ENCODE data around the gene LMF2.
"Not testable (repeated sequence)": the region's sequence is repeated elsewhere in the genome, so short reads cannot be mapped to it uniquely, and the experiment has no call there.

Gene LMF2

GRCh38 chr22:50533856-50534711 is 26.6 kb upstream of the LMF2 start:
- DNase-seq (ENCODE audit: low spot score) = not testable (repeated sequence)

- DNase-seq (ENCODE audit: low spot score) = no peak
These were observed 25.6 kb upstream of the LMF2 start for GRCh38 chr22:50532824-50533796.

DNA sequence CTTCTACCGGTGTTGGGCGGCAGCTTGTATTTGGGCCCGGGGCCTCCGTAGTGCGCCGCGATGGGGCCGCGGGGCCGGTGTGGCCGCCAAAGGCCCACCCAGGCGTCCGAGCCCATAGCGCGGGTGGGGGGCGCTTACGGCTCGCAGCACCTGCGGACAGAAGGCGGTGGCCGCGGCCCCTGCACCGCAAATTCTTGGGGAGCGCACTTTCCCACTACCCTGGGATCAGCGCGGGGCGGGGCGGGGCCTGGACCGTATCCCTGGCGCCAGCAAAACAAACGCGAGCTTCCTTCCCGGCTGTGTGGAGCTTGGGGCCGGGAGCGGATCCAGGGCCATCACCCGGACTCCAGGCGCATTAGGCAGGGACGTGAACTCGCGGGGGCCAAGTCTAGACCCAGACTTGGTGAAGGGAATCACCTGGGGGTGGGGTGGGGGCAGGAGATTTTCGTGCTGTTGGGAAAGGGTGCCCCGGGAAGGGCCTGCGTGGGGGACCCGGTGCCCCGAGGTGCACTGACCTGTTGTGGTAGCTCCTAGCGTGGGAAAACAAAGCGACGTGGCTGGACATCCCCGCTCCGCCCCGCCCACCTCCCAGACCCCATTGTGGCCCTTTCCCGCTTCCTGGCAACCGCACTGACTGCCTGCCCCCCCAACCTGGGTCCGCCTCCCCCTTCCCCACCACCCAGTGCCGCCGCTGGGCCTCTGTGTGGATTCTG is 24.6 kb upstream of the LMF2 start:
- DNase-seq (ENCODE audit: low spot score) = peak; percentile 62

GRCh38 chr22:50531546-50531961 is 24.1 kb upstream of the LMF2 start:
- peak; percentile 69 for DNase-seq (ENCODE audit: low spot score)

DNA sequence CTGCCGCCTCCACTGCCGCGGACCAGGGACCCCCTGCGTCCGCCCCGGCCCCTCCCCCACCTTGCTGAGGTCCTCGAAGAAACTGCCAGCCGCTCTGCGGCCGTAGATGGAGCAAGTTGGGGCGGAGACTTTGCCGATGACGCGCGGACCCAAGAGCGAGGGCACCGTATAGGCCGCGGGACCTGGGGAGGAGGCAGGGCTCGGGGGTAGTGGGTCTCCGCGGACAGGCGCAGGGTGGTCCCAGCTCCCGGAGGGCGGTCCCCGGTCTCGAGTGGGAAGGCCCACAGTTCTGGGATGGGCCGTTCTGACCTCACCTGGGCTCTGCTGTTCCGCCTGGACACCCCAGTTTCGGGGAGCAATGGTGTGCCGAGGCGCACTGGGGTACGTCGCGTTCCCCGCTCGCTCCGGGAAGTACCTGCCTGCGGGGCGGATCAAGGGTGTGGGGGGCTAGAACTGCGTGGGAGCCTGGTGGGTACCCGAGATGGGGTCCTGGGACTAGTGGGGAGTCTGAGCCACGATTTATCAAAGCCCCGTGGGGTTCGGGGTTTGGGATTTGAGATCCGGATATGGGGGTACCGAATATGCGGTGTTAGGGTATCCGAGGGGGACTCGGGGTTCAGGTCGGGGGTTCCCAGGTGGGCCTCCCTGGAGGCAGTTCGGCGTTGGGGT is 23.5 kb upstream of the LMF2 start:
- DNase-seq (ENCODE audit: low spot score) = peak; percentile 90

DNA sequence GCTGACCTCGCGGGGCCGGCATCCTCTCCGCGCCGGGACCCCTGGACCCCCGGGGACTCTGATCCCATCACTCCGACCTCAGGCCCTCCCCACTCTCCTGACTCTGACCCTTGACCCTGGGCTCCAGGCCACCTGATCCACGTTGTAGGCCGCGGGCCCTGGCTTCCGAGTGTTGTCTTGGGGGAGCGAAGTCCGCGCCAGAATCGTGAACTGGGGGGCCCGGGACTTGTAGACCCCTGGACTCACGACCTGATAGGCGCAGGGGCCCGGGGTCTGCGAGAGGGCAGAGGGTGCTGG is 23.0 kb upstream of the LMF2 start:
- DNase-seq (ENCODE audit: low spot score) = peak; percentile 57

DNA sequence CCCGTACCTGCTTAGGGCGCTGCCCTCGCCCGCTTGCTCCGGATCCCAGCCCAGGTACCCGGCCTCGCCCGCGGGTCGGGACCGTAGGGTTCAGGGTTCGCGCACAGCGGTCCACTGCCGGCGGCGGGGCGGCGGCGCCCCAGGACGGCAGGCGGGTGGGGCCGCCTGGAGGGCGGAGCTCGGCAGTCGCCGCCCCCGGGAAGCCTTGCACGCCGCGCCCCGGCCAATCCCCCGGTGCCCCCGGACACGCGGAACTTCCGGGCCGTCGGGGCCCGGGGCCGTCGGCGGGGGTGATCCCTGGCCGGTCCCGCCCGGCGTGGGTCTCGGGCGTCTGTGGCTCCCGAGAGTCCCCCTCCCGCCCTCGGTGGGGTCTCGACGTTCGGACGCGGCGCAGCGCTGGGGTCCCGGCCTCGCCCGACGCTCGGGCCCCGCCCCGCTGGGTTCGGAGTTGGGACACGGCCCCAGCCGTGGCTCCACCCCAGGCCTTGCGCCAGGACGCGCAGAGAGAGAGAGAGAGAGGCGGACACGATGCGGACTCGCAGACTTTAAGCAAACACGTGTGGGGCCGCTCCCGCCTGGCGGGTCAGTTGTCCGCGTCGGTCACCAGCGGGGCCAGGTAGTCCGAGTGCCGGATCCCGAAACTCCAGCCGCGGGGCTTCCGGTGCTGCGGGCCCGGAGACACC is 22.5 kb upstream of the LMF2 start, which contains the start of gene TYMP:
Gene TYMP, minus strand, starts transcription at position 116 of the 683 bp plus-strand sequence. CDS start 303 bp downstream, outside the sequence.
- peak; percentile 80 for DNase-seq (ENCODE audit: low spot score)

GRCh38 chr22:50529416-50529896 is 22.0 kb upstream of the LMF2 start:
- DNase-seq (ENCODE audit: low spot score) = no peak

GRCh38 chr22:50528682-50529415 is 21.3 kb upstream of the LMF2 start:
- DNase-seq (ENCODE audit: low spot score) = no peak

GRCh38 chr22:50527921-50528681 is 20.6 kb upstream of the LMF2 start:
- DNase-seq (ENCODE audit: low spot score) = no peak

- DNase-seq (ENCODE audit: low spot score) = no peak
These were observed 19.6 kb upstream of the LMF2 start for GRCh38 chr22:50526834-50527801.

DNA sequence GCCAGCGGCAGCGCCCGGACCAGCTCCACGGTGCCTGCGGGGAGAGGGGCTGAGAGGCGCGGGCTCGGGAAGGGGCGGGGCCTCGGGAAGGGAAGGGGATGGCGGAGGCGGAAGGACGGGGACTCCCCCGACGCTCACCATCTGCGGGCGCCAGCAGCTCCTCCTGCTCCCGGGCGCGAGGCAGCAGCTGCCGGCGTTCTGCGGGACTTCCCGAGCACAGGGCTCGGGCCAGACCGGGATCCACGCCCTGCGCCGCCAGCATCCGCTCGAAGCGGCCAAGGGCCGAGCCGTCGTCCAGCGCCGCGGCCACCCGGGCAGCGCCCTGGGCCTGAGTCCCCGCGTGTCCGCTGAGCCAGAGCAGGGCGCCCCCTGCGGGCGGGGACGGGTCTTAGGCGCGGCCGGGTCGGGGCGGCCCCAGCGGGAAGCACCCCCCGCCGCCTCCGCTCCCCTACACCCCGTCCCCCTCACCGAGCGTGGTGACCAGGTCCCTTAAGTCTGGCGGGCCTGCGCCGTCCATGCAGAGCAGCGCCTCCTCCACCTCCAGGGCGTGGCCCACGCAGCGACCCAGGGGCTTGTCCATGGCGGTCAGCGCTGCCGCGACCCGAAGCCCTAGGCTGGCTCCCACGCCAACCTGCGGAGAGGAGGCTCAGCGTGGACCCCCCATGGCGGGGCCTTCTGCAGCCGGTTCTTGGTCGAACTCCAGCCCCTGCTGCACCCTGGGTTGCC is 18.8 kb upstream of the LMF2 start:
- no peak for DNase-seq (ENCODE audit: low spot score)

GRCh38 chr22:50525858-50526107 is 18.3 kb upstream of the LMF2 start:
- DNase-seq (ENCODE audit: low spot score) = peak; percentile 69

- DNase-seq (ENCODE audit: low spot score) = peak; percentile 96
These were observed 17.8 kb upstream of the LMF2 start, which contains the start of gene SCO2 for GRCh38 chr22:50525104-50525857. SCO2 (minus strand) TSS chr22:50525598; CDS start chr22:50524411, 1,187 bp downstream.

DNA sequence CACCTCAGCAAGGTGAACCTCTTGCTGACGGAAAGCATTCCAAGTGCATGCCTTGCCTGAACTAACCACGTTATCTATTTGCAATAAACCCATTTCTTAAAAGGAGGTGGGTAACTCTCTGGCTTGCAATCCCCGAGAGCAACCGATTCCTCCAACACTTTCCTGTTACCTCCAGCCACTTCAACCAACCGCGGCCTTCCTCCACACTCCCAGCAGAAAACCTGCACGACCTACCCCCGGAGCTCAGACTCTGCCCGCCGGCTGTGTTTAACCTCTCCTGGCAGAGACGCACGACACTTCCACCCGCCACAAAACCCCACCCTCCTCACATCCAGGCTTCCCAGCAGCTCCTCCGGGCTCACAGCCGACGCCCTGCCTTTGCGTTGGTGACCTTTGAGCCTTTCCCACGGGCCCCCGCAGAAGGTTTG is 17.2 kb upstream of the LMF2 start:
- no peak for DNase-seq (ENCODE audit: low spot score)

DNA sequence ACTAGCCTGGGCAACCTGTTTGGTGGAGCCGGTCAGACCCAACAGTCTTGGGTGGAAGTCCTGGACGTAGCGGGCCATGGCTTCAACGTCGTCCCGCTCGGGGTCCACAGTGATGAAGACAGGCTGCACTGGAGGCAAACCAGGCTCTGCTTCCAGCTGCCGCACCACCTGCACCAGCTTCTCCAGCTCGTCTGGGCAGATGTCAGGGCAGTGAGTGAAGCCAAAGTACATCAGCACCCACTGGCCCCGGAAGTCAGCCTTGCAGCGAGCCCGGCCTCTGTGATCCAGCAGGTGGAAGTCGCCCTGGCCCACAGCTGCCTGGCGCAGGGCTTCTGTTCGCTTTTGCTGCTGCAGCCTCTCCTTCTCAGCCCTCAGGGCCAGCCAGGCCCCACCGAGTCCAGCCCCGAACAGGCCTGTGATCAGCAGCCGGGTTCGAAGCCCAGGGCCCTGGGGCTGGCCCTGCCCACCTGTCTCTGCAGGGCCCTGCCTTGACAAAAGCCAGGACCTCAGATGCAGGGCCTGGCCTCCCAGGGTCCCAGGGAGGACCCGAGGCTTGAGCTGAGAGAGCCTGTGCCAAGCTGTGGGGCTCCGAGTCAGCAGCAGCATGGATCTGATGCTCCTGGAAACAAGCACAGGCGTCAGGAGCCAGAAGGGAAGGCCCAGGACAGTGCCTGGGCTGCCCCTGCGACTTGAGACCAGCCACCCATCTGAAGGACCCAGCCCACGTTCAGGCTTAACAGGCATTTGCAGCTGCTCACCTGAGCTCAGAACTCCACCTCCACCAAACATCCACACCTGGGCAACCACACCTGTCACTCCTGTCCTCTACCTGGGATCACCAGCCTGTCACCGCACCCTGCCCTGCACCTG is 16.5 kb upstream of the LMF2 start:
- DNase-seq (ENCODE audit: low spot score) = no peak

Data from RKO (cell line).